WTC11 (cell line): ENCODE measurements around the gene MAPK7. TPM values are rescaled to one million over a fixed set of nuclear protein-coding genes. Genes with fewer than 3 reads are reported as not detected.

Source experiments
- ATAC-seq: fragments of 200-7000 bp; cut with Tn5 transposase; 2 replicates; pipeline ENCODE4 v1.10.0; 2021; ENCODE audit warnings: mild to moderate bottlenecking, moderate library complexity
- CTCF ChIA-PET: fragments of 300-600 bp; sonication (Branson Sonifier 250); formaldehyde crosslinking; loops from one replicate; lab custom pipeline; 2021; ENCODE audit warnings: antibody characterized with exemption; lab: Charles Lee
- POLR2A ChIA-PET: fragments of 350-600 bp; sonication (Branson Sonifier 250); formaldehyde crosslinking; loops from one replicate; lab custom pipeline; 2021; ENCODE audit warnings: antibody characterized with exemption; lab: Charles Lee
- DNase-seq: peaks from one replicate; pipeline ENCODE4 v3.0.0; 2021; ENCODE audit warnings: low spot score
- H3K27ac Mint-ChIP-seq: 2 replicates; pipeline ENCODE4 v1.8.0; 2021; ENCODE audit warnings: mixed read lengths
- H3K27me3 Mint-ChIP-seq: 2 replicates; pipeline ENCODE4 v1.8.0; 2021; ENCODE audit warnings: low read depth, mild to moderate bottlenecking, moderate library complexity, mixed read lengths
- H3K36me3 Mint-ChIP-seq: 2 replicates; pipeline ENCODE4 v1.8.0; 2021; ENCODE audit warnings: mixed read lengths
- H3K4me1 Mint-ChIP-seq: 2 replicates; pipeline ENCODE4 v1.8.0; 2022; ENCODE audit warnings: mixed read lengths
- H3K4me3 Mint-ChIP-seq: 2 replicates; pipeline ENCODE4 v1.8.0; 2021; ENCODE audit warnings: mild to moderate bottlenecking, moderate library complexity, mixed read lengths
- H3K9me3 Mint-ChIP-seq: 2 replicates; pipeline ENCODE4 v1.8.0; 2021; ENCODE audit warnings: mixed read lengths
- ATF2 ChIP-seq: sonication (generic); formaldehyde crosslinking; IDR thresholded peaks from 2 replicates; pipeline ENCODE4 v1.8.1; 2022; ENCODE audit warnings: low read depth, missing genetic modification reagents, borderline replicate concordance
- CTCF ChIP-seq: fragments of 200-600 bp; IDR thresholded peaks from 2 replicates; pipeline ENCODE4 v1.8.0; 2022; ENCODE audit warnings: antibody characterized with exemption
- E2F5 ChIP-seq: sonication (generic); formaldehyde crosslinking; IDR thresholded peaks from 2 replicates; pipeline ENCODE4 v1.8.1; 2022; ENCODE audit warnings: mild to moderate bottlenecking, moderate library complexity, missing genetic modification reagents
- MXD4 ChIP-seq: fragments of 250-450 bp; sonication (Bioruptor Pico); IDR thresholded peaks from 2 replicates; pipeline ENCODE4 v1.8.0; 2021; ENCODE audit warnings: mild to moderate bottlenecking, moderate library complexity, borderline replicate concordance
- PREB ChIP-seq: sonication (generic); formaldehyde crosslinking; IDR thresholded peaks from 2 replicates; pipeline ENCODE4 v1.8.1; 2022; ENCODE audit warnings: mild to moderate bottlenecking, missing genetic modification reagents, moderate library complexity, borderline replicate concordance
- PRRX2 ChIP-seq: fragments of 250-450 bp; sonication (Bioruptor Pico); IDR thresholded peaks from 2 replicates; pipeline ENCODE4 v1.8.0; 2021; ENCODE audit warnings: mild to moderate bottlenecking
- STAT6 ChIP-seq: sonication (generic); formaldehyde crosslinking; conservative IDR thresholded peaks from 2 replicates; pipeline ENCODE4 v1.8.1; 2023; ENCODE audit warnings: mild to moderate bottlenecking, low read depth, missing genetic modification reagents, moderate library complexity
- TEAD1 ChIP-seq: sonication (generic); formaldehyde crosslinking; IDR thresholded peaks from 2 replicates; pipeline ENCODE4 v1.8.0; 2022; ENCODE audit warnings: mild to moderate bottlenecking, missing genetic modification reagents
- ZBTB21 ChIP-seq: sonication (generic); formaldehyde crosslinking; IDR thresholded peaks from 2 replicates; pipeline ENCODE4 v1.8.1; 2023; ENCODE audit warnings: mild to moderate bottlenecking, missing genetic modification reagents, borderline replicate concordance
- ZNF232 ChIP-seq: sonication (generic); formaldehyde crosslinking; IDR thresholded peaks from 2 replicates; pipeline ENCODE4 v1.8.0; 2022; ENCODE audit warnings: mild to moderate bottlenecking, missing genetic modification reagents
- ZNF396 ChIP-seq: fragments of 250-450 bp; sonication (Bioruptor Pico); IDR thresholded peaks from 2 replicates; pipeline ENCODE4 v1.8.0; 2021; ENCODE audit warnings: mild to moderate bottlenecking, moderate library complexity, borderline replicate concordance
- total RNA-seq: library from RNA; stranded (reverse); gene quantifications from 3 replicates; pipeline ENCODE4 v1.2.3, GENCODE V29; 2021
- TF ChIP-seq, protein P1 (sequence below): sonication (generic); formaldehyde crosslinking; IDR thresholded peaks from 2 replicates; pipeline ENCODE4 v1.8.1; 2022; ENCODE audit warnings: missing genetic modification reagents, borderline replicate concordance
- TF ChIP-seq, protein P2 (sequence below): sonication (generic); formaldehyde crosslinking; IDR thresholded peaks from 2 replicates; pipeline ENCODE4 v1.8.0; 2023; ENCODE audit warnings: mild to moderate bottlenecking, missing genetic modification reagents
- TF ChIP-seq, protein P3 (sequence below): fragments of 250-450 bp; sonication (Bioruptor Pico); IDR thresholded peaks from 2 replicates; pipeline ENCODE4 v1.9.0; 2021; ENCODE audit warnings: mild to moderate bottlenecking
- TF ChIP-seq, protein P4 (sequence below): sonication (generic); formaldehyde crosslinking; IDR thresholded peaks from 2 replicates; pipeline ENCODE4 v1.8.1; 2023; ENCODE audit warnings: mild to moderate bottlenecking, moderate library complexity, missing genetic modification reagents

Gene MAPK7
- total RNA-seq, 1 experiment from 2014 or later = 38.5 TPM

DNA sequence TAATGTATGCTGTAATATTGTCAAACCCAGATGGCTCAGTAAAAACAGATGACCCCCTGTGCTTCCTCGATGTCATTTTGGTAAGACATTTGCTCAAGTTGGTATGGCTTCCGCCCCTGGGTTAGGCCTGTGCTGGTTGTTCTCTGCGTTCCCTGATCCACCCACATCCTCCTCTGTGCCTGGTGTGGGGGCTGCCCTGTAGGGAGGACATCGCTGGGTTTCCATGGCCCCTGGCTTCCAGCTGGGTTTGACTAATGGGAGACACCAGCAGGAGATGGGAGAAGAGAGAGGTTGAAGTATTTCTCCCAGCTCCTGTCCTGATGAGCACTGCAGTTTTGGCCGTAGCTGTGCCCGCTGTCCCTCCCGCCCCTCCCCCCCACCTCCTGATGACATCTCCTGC lies 13.1 kb downstream of the MAPK7 start (continued):
- TF ChIP-seq E2F5 = no peak
- no peak for TF ChIP-seq TEAD1 (CRISPR knock-in tag)
- TF ChIP-seq ATF2 = no peak
- TF ChIP-seq ZNF396 (CRISPR knock-in tag) = no peak
- TF ChIP-seq PRRX2 (CRISPR knock-in tag) = no peak
- no peak for TF ChIP-seq PREB (CRISPR knock-in tag)

DNA sequence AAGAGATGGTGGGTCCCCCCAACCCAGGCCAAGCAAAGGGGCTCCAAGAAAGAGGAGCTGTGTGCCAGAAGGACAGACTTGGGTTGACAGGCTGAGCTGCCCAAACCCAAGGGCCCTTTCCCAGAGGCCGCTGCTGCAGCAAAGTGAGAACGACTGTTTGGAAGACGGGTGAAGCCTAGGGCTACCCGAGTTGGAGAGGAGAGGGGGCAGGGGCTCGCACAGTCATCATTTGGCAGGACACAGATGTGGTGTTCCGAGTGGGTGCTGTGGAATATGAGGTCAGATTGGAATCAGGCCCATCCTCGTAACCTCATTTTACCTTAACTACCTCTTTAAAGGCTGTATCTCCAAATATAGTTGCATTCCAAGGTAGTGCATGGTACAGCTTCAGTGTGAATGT lies 14.0 kb downstream of the MAPK7 start:
- Mint-ChIP-seq H3K27ac (no peak overlapping the region), H3K4me3 (no peak overlapping the region), H3K27me3 (no peaks in the 10 kb centered on the region; the same call in 1 of the 2 replicates), H3K9me3 (no peaks in the 10 kb centered on the region), H3K4me1 (peaks cover 31% of the 10 kb centered on the region), H3K36me3 (no peaks in the 10 kb centered on the region)
- ChIA-PET CTCF (interaction anchor here (0.6 to 1.7 kb wide), 3 partner anchors 30 to 115 kb away, joined by 3 to 10 read pairs (median 5); partner anchors contain the start of gene B9D1), POLR2A (interaction anchor here (1.2 kb wide), 1 partner anchor 14 kb away, joined by 3 read pairs; the partner anchor contains the start of gene MAPK7)
- DNase-seq = no peak
- ATAC-seq = no peak
- TF ChIP-seq, protein P1, sequence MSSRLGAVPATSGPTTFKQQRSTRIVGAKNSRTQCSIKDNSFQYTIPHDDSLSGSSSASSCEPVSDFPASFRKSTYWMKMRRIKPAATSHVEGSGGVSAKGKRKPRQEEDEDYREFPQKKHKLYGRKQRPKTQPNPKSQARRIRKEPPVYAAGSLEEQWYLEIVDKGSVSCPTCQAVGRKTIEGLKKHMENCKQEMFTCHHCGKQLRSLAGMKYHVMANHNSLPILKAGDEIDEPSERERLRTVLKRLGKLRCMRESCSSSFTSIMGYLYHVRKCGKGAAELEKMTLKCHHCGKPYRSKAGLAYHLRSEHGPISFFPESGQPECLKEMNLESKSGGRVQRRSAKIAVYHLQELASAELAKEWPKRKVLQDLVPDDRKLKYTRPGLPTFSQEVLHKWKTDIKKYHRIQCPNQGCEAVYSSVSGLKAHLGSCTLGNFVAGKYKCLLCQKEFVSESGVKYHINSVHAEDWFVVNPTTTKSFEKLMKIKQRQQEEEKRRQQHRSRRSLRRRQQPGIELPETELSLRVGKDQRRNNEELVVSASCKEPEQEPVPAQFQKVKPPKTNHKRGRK (CRISPR knock-in tag) = no peak
- TF ChIP-seq PRRX2 (CRISPR knock-in tag) (no peak), ZBTB21 (CRISPR knock-in tag) (no peak), ZNF232 (CRISPR knock-in tag) (no peak), MXD4 (no peak), CTCF (no peak), PREB (CRISPR knock-in tag) (no peak), STAT6 (CRISPR knock-in tag) (no peak)
- TF ChIP-seq, protein P2, sequence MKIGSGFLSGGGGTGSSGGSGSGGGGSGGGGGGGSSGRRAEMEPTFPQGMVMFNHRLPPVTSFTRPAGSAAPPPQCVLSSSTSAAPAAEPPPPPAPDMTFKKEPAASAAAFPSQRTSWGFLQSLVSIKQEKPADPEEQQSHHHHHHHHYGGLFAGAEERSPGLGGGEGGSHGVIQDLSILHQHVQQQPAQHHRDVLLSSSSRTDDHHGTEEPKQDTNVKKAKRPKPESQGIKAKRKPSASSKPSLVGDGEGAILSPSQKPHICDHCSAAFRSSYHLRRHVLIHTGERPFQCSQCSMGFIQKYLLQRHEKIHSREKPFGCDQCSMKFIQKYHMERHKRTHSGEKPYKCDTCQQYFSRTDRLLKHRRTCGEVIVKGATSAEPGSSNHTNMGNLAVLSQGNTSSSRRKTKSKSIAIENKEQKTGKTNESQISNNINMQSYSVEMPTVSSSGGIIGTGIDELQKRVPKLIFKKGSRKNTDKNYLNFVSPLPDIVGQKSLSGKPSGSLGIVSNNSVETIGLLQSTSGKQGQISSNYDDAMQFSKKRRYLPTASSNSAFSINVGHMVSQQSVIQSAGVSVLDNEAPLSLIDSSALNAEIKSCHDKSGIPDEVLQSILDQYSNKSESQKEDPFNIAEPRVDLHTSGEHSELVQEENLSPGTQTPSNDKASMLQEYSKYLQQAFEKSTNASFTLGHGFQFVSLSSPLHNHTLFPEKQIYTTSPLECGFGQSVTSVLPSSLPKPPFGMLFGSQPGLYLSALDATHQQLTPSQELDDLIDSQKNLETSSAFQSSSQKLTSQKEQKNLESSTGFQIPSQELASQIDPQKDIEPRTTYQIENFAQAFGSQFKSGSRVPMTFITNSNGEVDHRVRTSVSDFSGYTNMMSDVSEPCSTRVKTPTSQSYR (CRISPR knock-in tag) = no peak
- TF ChIP-seq, protein P3, sequence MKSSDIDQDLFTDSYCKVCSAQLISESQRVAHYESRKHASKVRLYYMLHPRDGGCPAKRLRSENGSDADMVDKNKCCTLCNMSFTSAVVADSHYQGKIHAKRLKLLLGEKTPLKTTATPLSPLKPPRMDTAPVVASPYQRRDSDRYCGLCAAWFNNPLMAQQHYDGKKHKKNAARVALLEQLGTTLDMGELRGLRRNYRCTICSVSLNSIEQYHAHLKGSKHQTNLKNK (CRISPR knock-in tag) = no peak
- TF ChIP-seq, protein P4, sequence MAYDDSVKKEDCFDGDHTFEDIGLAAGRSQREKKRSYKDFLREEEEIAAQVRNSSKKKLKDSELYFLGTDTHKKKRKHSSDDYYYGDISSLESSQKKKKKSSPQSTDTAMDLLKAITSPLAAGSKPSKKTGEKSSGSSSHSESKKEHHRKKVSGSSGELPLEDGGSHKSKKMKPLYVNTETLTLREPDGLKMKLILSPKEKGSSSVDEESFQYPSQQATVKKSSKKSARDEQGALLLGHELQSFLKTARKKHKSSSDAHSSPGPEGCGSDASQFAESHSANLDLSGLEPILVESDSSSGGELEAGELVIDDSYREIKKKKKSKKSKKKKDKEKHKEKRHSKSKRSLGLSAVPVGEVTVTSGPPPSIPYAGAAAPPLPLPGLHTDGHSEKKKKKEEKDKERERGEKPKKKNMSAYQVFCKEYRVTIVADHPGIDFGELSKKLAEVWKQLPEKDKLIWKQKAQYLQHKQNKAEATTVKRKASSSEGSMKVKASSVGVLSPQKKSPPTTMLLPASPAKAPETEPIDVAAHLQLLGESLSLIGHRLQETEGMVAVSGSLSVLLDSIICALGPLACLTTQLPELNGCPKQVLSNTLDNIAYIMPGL = no peak
